ENCODE measurements around the gene TMEM219. TPM values are rescaled to one million over a fixed set of nuclear protein-coding genes. Genes with fewer than 3 reads are reported as not detected.

Gene TMEM219
- total and polyA plus RNA-seq, 2 of the 8 experiments (the other 6 are each of a cell fraction or from before 2014, with no cell fraction given) = 60.2 to 116 TPM

GRCh38 chr16:30002614-30003346 lies 40.9 kb downstream of the TMEM219 start:
- Histone ChIP-seq H3K4me1 (replicated peaks in 1 of 4; ENCODE audit: control insufficient read depth in 3 of 4, insufficient read depth in 4 of 4, low read length in 3 of 4) (peaks cover 0 to 10% (median 3%) of the 10 kb centered on the region in 4 experiments; a peak in 5 of 7 replicates), H3K4me3 (ENCODE audit: extremely low read depth in 1 of 4, insufficient read depth in 2 of 4, low read depth in 3 of 4, low read length in 4 of 4) (no peak overlapping the region), H3K27ac (ENCODE audit: low read depth, low read length) (no peak overlapping the region), H2BK20ac (ENCODE audit: low read length) (no peak overlapping the region), H3K36me3 (ENCODE audit: control insufficient read depth in 2 of 4, insufficient read depth in 4 of 4, low read length in 3 of 4) (peaks cover 0 to 10% (median 6%) of the 10 kb centered on the region in 4 experiments; a peak in 6 of 8 replicates), H2BK5ac (ENCODE audit: low read depth, low read length) (no peak overlapping the region), H3K27me3 (replicated peaks in 1 of 4; ENCODE audit: control insufficient read depth in 3 of 4, extremely low read depth in 1 of 4, insufficient read depth in 3 of 4, low read length in 3 of 4) (no peaks in the 10 kb centered on the region), H3K9ac (replicated peaks in 1 of 4; ENCODE audit: extremely low read depth in 1 of 4, low read depth in 3 of 4, low read length in 3 of 4) (no peak overlapping the region), H3K23ac (ENCODE audit: insufficient read length) (no peak overlapping the region), H3K56ac (replicated peaks; ENCODE audit: insufficient read length, low read depth, low read length) (no peak overlapping the region), H3K4me2 (ENCODE audit: insufficient read depth in 1 of 2, low read depth in 2 of 2, low read length in 2 of 2) (no peak overlapping the region), H3K9me3 (ENCODE audit: insufficient read depth in 2 of 2, low read depth in 1 of 2, low read length in 1 of 2) (no peaks in the 10 kb centered on the region), H2BK12ac (ENCODE audit: low read depth, low read length) (no peak overlapping the region), H4K20me1 (replicated peaks in 1 of 2; ENCODE audit: control insufficient read depth in 1 of 2, insufficient read depth in 2 of 2, low read length in 2 of 2) (peaks cover 2 to 10% of the 10 kb centered on the region in 2 experiments), H2AFZ (ENCODE audit: low read length) (no peak overlapping the region), H2BK120ac (replicated peaks; ENCODE audit: low read depth, low read length) (no peak overlapping the region), H2BK15ac (ENCODE audit: low read length) (no peak overlapping the region), H3K4ac (replicated peaks; ENCODE audit: insufficient read length, low read depth, low read length) (no peak overlapping the region), H3K18ac (ENCODE audit: extremely low read depth, low read length) (no peak overlapping the region), H3K79me2 (ENCODE audit: control insufficient read depth in 1 of 2, insufficient read depth in 2 of 2, low read length in 2 of 2) (no peaks in the 10 kb centered on the region), H3K23me2 (ENCODE audit: low read depth, low read length) (no peaks in the 10 kb centered on the region), H4K8ac (ENCODE audit: extremely low read depth, insufficient read depth, low read length) (no peak overlapping the region), H4K5ac (ENCODE audit: insufficient read length, low read depth, low read length) (no peak overlapping the region), H3K79me1 (ENCODE audit: low read depth, low read length) (no peaks in the 10 kb centered on the region; the same call in 1 of the 2 replicates), H3K14ac (ENCODE audit: insufficient read length) (no peak overlapping the region), H2AK5ac (ENCODE audit: low read depth, low read length) (no peak overlapping the region), H4K91ac (replicated peaks; ENCODE audit: insufficient read length, low read length) (no peak overlapping the region)
- TF ChIP-seq E2F6 (IDR thresholded peaks at IDR 0.05) (no peak), POLR2A (IDR thresholded peaks at IDR 0.05; ENCODE audit: control extremely low read depth in 1 of 2, low read depth in 2 of 2, low read length in 2 of 2) (no peak), SIN3A (conservative IDR thresholded peaks at IDR 0.05 in 1 of 2, IDR thresholded peaks at IDR 0.05 in 1 of 2; ENCODE audit: low read depth in 1 of 2, low read length in 2 of 2) (no peak), CHD2 (IDR thresholded peaks at IDR 0.05; ENCODE audit: low read length) (no peak), BCL11A (IDR thresholded peaks at IDR 0.05; ENCODE audit: low read depth in 2 of 2, low read length in 2 of 2) (no peak), ASH2L (IDR thresholded peaks at IDR 0.05; ENCODE audit: low read length) (no peak), USF2 (IDR thresholded peaks at IDR 0.05; ENCODE audit: low read length) (no peak), TAF7 (optimal IDR thresholded peaks at IDR 0.05; ENCODE audit: borderline replicate concordance, low read depth, low read length) (no peak), SP4 (IDR thresholded peaks at IDR 0.05; ENCODE audit: low read length) (no peak)
- ChIA-PET CTCF (ENCODE audit: partially characterized antibody) (interaction anchor here (0.6 to 3.5 kb wide), 10 partner anchors 9 to 144 kb away, joined by 3 to 18 read pairs (median 4); partner anchors contain the start of gene TLCD3B), POLR2A (ENCODE audit: partially characterized antibody) (interaction anchor here (0.9 to 3.2 kb wide), 7 partner anchors 10 to 64 kb away, joined by 3 to 10 read pairs (median 3); partner anchors contain the start of gene C16orf92)
- no peak for FAIRE-seq
- WGBS, 2 experiments (ENCODE audit: extremely low coverage in 1 of 2, insufficient coverage in 1 of 2, insufficient read length in 1 of 2, insufficient replicate concordance in 2 of 2, low coverage in 1 of 2, low lambda C conversion rate in 2 of 2, missing lambda C conversion rate in 1 of 2) = 86% methylated on average over 17 of the region's 19 CpGs; no CpG with 5 or more reads in 1 of the 2 experiments
- DNase-seq (ENCODE audit: low read depth in 1 of 2, low spot score in 2 of 2) = no peak

Measured in H1 (cell line).